22Rv1 (cell line): ENCODE measurements around the gene SUN3.

ENCODE experiments used
- H3K27ac ChIP-seq: fragments of 450-650 bp; 2 replicates; pipeline ENCODE4 v1.5.1; 2017
- ZFX ChIP-seq: fragments of 450-650 bp; IDR thresholded peaks from 2 replicates; pipeline ENCODE4 v1.6.1; 2017; ENCODE audit warnings: antibody characterized with exemption, borderline replicate concordance
- TF ChIP-seq, protein P1 (sequence below): fragments of 450-650 bp; IDR thresholded peaks from 2 replicates; pipeline ENCODE4 v1.5.1; 2017; ENCODE audit warnings: mild to moderate bottlenecking

The SUN3 gene

GRCh38 chr7:47951374-47951773 is 77.5 kb downstream of the SUN3 start:
- peak overlapping the region; percentile 40 for H3K27ac ChIP-seq
- TF ChIP-seq, protein P1, sequence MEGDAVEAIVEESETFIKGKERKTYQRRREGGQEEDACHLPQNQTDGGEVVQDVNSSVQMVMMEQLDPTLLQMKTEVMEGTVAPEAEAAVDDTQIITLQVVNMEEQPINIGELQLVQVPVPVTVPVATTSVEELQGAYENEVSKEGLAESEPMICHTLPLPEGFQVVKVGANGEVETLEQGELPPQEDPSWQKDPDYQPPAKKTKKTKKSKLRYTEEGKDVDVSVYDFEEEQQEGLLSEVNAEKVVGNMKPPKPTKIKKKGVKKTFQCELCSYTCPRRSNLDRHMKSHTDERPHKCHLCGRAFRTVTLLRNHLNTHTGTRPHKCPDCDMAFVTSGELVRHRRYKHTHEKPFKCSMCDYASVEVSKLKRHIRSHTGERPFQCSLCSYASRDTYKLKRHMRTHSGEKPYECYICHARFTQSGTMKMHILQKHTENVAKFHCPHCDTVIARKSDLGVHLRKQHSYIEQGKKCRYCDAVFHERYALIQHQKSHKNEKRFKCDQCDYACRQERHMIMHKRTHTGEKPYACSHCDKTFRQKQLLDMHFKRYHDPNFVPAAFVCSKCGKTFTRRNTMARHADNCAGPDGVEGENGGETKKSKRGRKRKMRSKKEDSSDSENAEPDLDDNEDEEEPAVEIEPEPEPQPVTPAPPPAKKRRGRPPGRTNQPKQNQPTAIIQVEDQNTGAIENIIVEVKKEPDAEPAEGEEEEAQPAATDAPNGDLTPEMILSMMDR: no peak
- no peak for TF ChIP-seq ZFX

GRCh38 chr7:47950714-47951113 is 78.2 kb downstream of the SUN3 start:
- TF ChIP-seq, protein P1: no peak
- no peak for TF ChIP-seq ZFX
- H3K27ac ChIP-seq: no peak overlapping the region

DNA sequence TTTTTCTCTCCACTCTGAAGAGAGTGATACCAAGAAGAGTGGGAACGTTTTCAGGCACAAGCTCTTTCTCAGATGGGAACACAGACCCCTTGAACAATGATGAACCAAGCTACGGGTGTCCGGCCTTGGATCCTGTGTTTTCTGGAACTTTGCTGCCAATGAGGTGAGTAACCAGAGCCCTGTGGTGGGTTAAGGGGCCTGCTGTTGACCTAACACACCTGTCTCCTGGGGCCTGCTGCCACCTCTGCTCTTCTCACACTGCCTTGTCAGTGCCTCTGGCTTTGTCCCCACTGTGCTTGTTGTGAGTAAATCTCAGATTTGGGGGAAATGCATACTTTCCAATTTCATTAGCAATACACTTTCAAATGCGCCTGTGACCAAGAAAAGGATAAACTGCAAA is 79.2 kb downstream of the SUN3 start:
- H3K27ac ChIP-seq: no peak overlapping the region
- TF ChIP-seq ZFX: no peak
- TF ChIP-seq, protein P1: no peak

GRCh38 chr7:47948141-47948790 is 80.6 kb downstream of the SUN3 start, which contains the start of gene PKD1L1:
Gene PKD1L1, minus strand, starts transcription at chr7:47948466. Its CDS starts 26 bp downstream, at chr7:47948440.
- TF ChIP-seq, protein P1: no peak
- no peak for TF ChIP-seq ZFX
- H3K27ac ChIP-seq: no peak within 1 kb of the TSS

DNA sequence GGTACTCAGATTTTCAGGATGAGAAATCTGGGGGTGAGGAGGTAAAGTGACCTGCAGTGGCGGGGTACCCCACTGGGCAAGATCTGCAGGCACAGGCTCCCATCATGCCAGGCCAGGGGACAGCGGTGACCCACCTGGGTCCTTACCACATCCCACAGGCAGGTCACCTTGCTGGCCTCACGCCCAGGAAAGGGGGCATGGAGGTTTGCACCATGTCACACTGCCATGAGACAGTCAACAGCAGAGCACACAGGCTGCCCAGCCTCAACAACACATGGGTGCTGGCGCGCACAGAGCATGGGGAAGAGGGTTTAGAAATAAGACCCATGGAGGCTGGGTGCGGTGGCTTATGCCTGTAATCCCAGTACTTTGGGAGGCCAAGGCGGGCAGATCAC is 81.6 kb downstream of the SUN3 start:
- no peak for TF ChIP-seq ZFX
- TF ChIP-seq, protein P1: no peak
- H3K27ac ChIP-seq: no peak overlapping the region

GRCh38 chr7:47946581-47947354 is 82.1 kb downstream of the SUN3 start:
- no peak overlapping the region for H3K27ac ChIP-seq
- TF ChIP-seq, protein P1: no peak
- TF ChIP-seq ZFX: no peak
